Skeletal muscle tissue (tissue), 4 donors: ENCODE results near the gene LCN15. TPM values are rescaled to one million over a fixed set of nuclear protein-coding genes. Genes with fewer than 3 reads are reported as not detected.

ENCODE experiments used
- H3K27ac ChIP-seq: one replicate; pipeline ENCODE4 v1.7.0; 2013; ENCODE audit warnings: mild to moderate bottlenecking, low read depth, low read length, inconsistent platforms
- H3K27me3 ChIP-seq, 3 donors: one replicate each; pipeline ENCODE4 v1.7.0; 2013; ENCODE audit warnings: low read length in 3 of 3; ENCODE audit not compliant: control insufficient read depth in 3 of 3, insufficient read depth in 3 of 3
- H3K36me3 ChIP-seq, 3 donors: one replicate each; pipeline ENCODE4 v1.7.0; 2013; ENCODE audit warnings: low read length in 3 of 3; ENCODE audit not compliant: control insufficient read depth in 3 of 3, insufficient read depth in 3 of 3
- H3K4me1 ChIP-seq, 3 donors: one replicate each; pipeline ENCODE4 v1.7.0; 2013; ENCODE audit warnings: low read length in 3 of 3, mild to moderate bottlenecking in 3 of 3; ENCODE audit not compliant: control insufficient read depth in 3 of 3, insufficient read depth in 3 of 3
- H3K4me3 ChIP-seq, 3 donors: one replicate each; pipeline ENCODE4 v1.7.0; 2013; ENCODE audit warnings: low read length in 3 of 3
- H3K9ac ChIP-seq, 3 donors: one replicate each; pipeline ENCODE4 v1.7.0; 2013; ENCODE audit warnings: low read length in 3 of 3, mild to moderate bottlenecking in 3 of 3, moderate library complexity in 2 of 3, low read depth in 1 of 3
- H3K9me3 ChIP-seq, 3 donors: one replicate each; pipeline ENCODE4 v1.7.0; 2013; ENCODE audit warnings: low read length in 3 of 3; ENCODE audit not compliant: control insufficient read depth in 3 of 3
- total RNA-seq: library from RNA; depleted of rRNA; stranded (reverse); fragments of >200 nt; gene quantifications from one replicate; pipeline ENCODE4 v1.2.3, GENCODE V29; 2014
- donor health status: Osteomylitis.

Gene LCN15
- total RNA-seq, 1 donor from 2014 or later: not detected

- no peak overlapping the region for H3K9ac ChIP-seq
- no peaks in the 10 kb centered on the region for H3K36me3 ChIP-seq
Measured at GRCh38 chr9:136734837-136735496, 29.4 kb downstream of the LCN15 start.

GRCh38 chr9:136733611-136734010 is 30.7 kb downstream of the LCN15 start:
- Histone ChIP-seq H3K27ac (no peak overlapping the region), H3K36me3 (no peaks in the 10 kb centered on the region), H3K9ac (no peak overlapping the region), H3K4me3 (no peak overlapping the region), H3K4me1 (peaks cover 8 to 9% (median 9%) of the 10 kb centered on the region in 3 donors), H3K27me3 (no peaks in the 10 kb centered on the region), H3K9me3 (no peaks in the 10 kb centered on the region)

More at GRCh38 chr9:136734837-136735496, 29.4 kb downstream of the LCN15 start:
- no peaks in the 10 kb centered on the region for H3K9me3 ChIP-seq
- H3K4me3 ChIP-seq: no peak overlapping the region
- no peaks in the 10 kb centered on the region for H3K4me1 ChIP-seq
- H3K27me3 ChIP-seq: peaks cover 1 to 12% (median 8%) of the 10 kb centered on the region in 3 donors
- no peak overlapping the region for H3K27ac ChIP-seq

GRCh38 chr9:136732444-136733178 is 31.7 kb downstream of the LCN15 start:
- no peaks in the 10 kb centered on the region for H3K36me3 ChIP-seq
- no peak overlapping the region for H3K27ac ChIP-seq
- no peak overlapping the region for H3K4me3 ChIP-seq
- no peak overlapping the region for H3K9ac ChIP-seq
- no peaks in the 10 kb centered on the region for H3K27me3 ChIP-seq
- no peaks in the 10 kb centered on the region for H3K9me3 ChIP-seq
- H3K4me1 ChIP-seq: peaks cover 11 to 16% (median 12%) of the 10 kb centered on the region in 3 donors

- no peaks in the 10 kb centered on the region for H3K27me3 ChIP-seq
- H3K9me3 ChIP-seq: no peaks in the 10 kb centered on the region
- H3K9ac ChIP-seq: peak overlapping the region in 1 of 3 donors; percentile 16
- H3K4me1 ChIP-seq: peaks cover 32 to 40% (median 34%) of the 10 kb centered on the region in 3 donors
- no peak overlapping the region for H3K27ac ChIP-seq
- peaks cover 16 to 18% (median 18%) of the 10 kb centered on the region in 3 donors for H3K36me3 ChIP-seq
- no peak overlapping the region for H3K4me3 ChIP-seq
Measured at GRCh38 chr9:136729926-136730325, 34.4 kb downstream of the LCN15 start.

- H3K9ac ChIP-seq: peak overlapping the region; percentile 80 to 95 (median 81)
Measured at GRCh38 chr9:136729144-136729543, 35.2 kb downstream of the LCN15 start.

GRCh38 chr9:136728548-136729123 is 35.7 kb downstream of the LCN15 start:
- Histone ChIP-seq H3K4me1 (peaks cover 34 to 40% (median 34%) of the 10 kb centered on the region in 3 donors), H3K27ac (no peak overlapping the region), H3K9ac (peak overlapping the region; percentile 80 to 95 (median 81)), H3K36me3 (peaks cover 29 to 30% (median 30%) of the 10 kb centered on the region in 3 donors), H3K4me3 (peak overlapping the region; percentile 67 to 98 (median 98)), H3K27me3 (no peaks in the 10 kb centered on the region), H3K9me3 (no peaks in the 10 kb centered on the region)

More at GRCh38 chr9:136729144-136729543, 35.2 kb downstream of the LCN15 start:
- Histone ChIP-seq H3K27ac (no peak overlapping the region), H3K27me3 (no peaks in the 10 kb centered on the region), H3K36me3 (peaks cover 24 to 25% (median 25%) of the 10 kb centered on the region in 3 donors), H3K4me1 (peaks cover 34 to 40% (median 34%) of the 10 kb centered on the region in 3 donors), H3K4me3 (peak overlapping the region; percentile 67 to 98 (median 98)), H3K9me3 (no peaks in the 10 kb centered on the region)

GRCh38 chr9:136728080-136728547 is 36.2 kb downstream of the LCN15 start:
- H3K36me3 ChIP-seq: peaks cover 33 to 35% (median 35%) of the 10 kb centered on the region in 3 donors
- H3K27ac ChIP-seq: peak overlapping the region; percentile 64
- H3K9ac ChIP-seq: peak overlapping the region; percentile 86 to 95 (median 94)
- peaks cover 34 to 43% (median 34%) of the 10 kb centered on the region in 3 donors for H3K4me1 ChIP-seq
- no peaks in the 10 kb centered on the region for H3K27me3 ChIP-seq
- H3K4me3 ChIP-seq: peak overlapping the region; percentile 83 to 98 (median 98)
- H3K9me3 ChIP-seq: no peaks in the 10 kb centered on the region

- peak overlapping the region; percentile 5 for H3K27ac ChIP-seq
- H3K27me3 ChIP-seq: no peaks in the 10 kb centered on the region
- H3K4me3 ChIP-seq: peak overlapping the region; percentile 83 to 98 (median 98)
- H3K9me3 ChIP-seq: no peaks in the 10 kb centered on the region
- H3K9ac ChIP-seq: peak overlapping the region; percentile 61 to 95 (median 94)
- peaks cover 39 to 44% (median 42%) of the 10 kb centered on the region in 3 donors for H3K36me3 ChIP-seq
- H3K4me1 ChIP-seq: peaks cover 34 to 54% (median 40%) of the 10 kb centered on the region in 3 donors
Measured at GRCh38 chr9:136726631-136727191, 37.6 kb downstream of the LCN15 start.

GRCh38 chr9:136726118-136726517 is 38.2 kb downstream of the LCN15 start:
- Histone ChIP-seq H3K36me3 (peaks cover 39 to 44% (median 42%) of the 10 kb centered on the region in 3 donors), H3K4me1 (peaks cover 34 to 58% (median 45%) of the 10 kb centered on the region in 3 donors), H3K27ac (peak overlapping the region; percentile 5), H3K9ac (peak overlapping the region in 2 of 3 donors; percentile 94 to 95), H3K4me3 (peak overlapping the region; percentile 83 to 98 (median 98)), H3K27me3 (no peaks in the 10 kb centered on the region), H3K9me3 (no peaks in the 10 kb centered on the region)
